MM.1S (cell line): ENCODE data around the gene MMAB.

Source experiments
- DNase-seq: peaks from one replicate; pipeline ENCODE4 v3.0.0-alpha.2; 2015
- H2AFZ ChIP-seq: fragments of 300-600 bp; sonication (generic); 2 replicates; pipeline ENCODE4 v1.6.0; 2016; ENCODE audit warnings: antibody characterized with exemption, low read length
- H3F3A ChIP-seq: fragments of 300-600 bp; sonication (generic); 2 replicates; pipeline ENCODE4 v1.6.1; 2016; ENCODE audit warnings: mild to moderate bottlenecking, antibody characterized with exemption, low read length, moderate library complexity, mixed read lengths; ENCODE audit not compliant: insufficient read depth
- H3K27ac ChIP-seq: fragments of 300-600 bp; sonication (generic); 2 replicates; pipeline ENCODE4 v1.5.1; 2016; ENCODE audit warnings: mild to moderate bottlenecking, low read length
- H3K27me3 ChIP-seq: fragments of 300-600 bp; sonication (generic); replicated peaks from 2 replicates; pipeline ENCODE4 v1.6.0; 2016; ENCODE audit warnings: low read length; ENCODE audit not compliant: insufficient read depth
- H3K36me3 ChIP-seq: fragments of 300-600 bp; sonication (generic); replicated peaks from 2 replicates; pipeline ENCODE4 v1.6.1; 2016; ENCODE audit warnings: mild to moderate bottlenecking, low read length, mixed read lengths; ENCODE audit not compliant: insufficient read depth
- H3K4me1 ChIP-seq: fragments of 300-600 bp; sonication (generic); 2 replicates; pipeline ENCODE4 v1.6.1; 2016; ENCODE audit warnings: low read length, mixed read lengths
- H3K4me2 ChIP-seq: fragments of 300-600 bp; sonication (generic); 2 replicates; pipeline ENCODE4 v1.6.0; 2016; ENCODE audit warnings: low read depth, low read length
- H3K4me3 ChIP-seq: fragments of 300-600 bp; sonication (generic); 2 replicates; pipeline ENCODE4 v1.5.1; 2016; ENCODE audit warnings: low read length, mixed read lengths
- H3K79me2 ChIP-seq: fragments of 300-600 bp; sonication (generic); 2 replicates; pipeline ENCODE4 v1.6.1; 2016; ENCODE audit warnings: mixed run types, low read length, mixed read lengths
- H3K9ac ChIP-seq: fragments of 300-600 bp; sonication (generic); 2 replicates; pipeline ENCODE4 v1.6.1; 2016; ENCODE audit warnings: low read length, mixed read lengths
- H3K9me2 ChIP-seq: fragments of 300-600 bp; sonication (generic); replicated peaks from 2 replicates; pipeline ENCODE4 v1.6.1; 2016; ENCODE audit warnings: mild to moderate bottlenecking, low read length, mixed read lengths; ENCODE audit not compliant: insufficient read depth
- H3K9me3 ChIP-seq: fragments of 300-600 bp; sonication (generic); replicated peaks from 2 replicates; pipeline ENCODE4 v1.6.1; 2016; ENCODE audit warnings: mild to moderate bottlenecking, low read length, mixed read lengths; ENCODE audit not compliant: insufficient read depth
- H4K20me1 ChIP-seq: fragments of 300-600 bp; sonication (generic); 2 replicates; pipeline ENCODE4 v1.6.1; 2016; ENCODE audit warnings: mild to moderate bottlenecking, low read length, moderate library complexity, mixed read lengths; ENCODE audit not compliant: insufficient read depth
- CTCF ChIP-seq: fragments of 300-600 bp; sonication (generic); IDR thresholded peaks from 2 replicates; pipeline ENCODE4 v1.5.1; 2016; ENCODE audit warnings: antibody characterized with exemption, low read length, mixed read lengths
- EZH2 ChIP-seq: fragments of 300-600 bp; sonication (generic); optimal IDR thresholded peaks from 2 replicates; pipeline ENCODE3; 2017; ENCODE audit warnings: low read depth, mild to moderate bottlenecking, antibody characterized with exemption, low read length, mixed read lengths
- EZH2phosphoT487 ChIP-seq: fragments of 300-600 bp; sonication (generic); IDR thresholded peaks from 2 replicates; pipeline ENCODE4 v1.6.1; 2018; ENCODE audit warnings: antibody characterized with exemption, low read length

MMAB gene

GRCh38 chr12:109542876-109543275, 30.4 kb downstream of the MMAB start:
- H3K27me3 ChIP-seq, result no peaks in the 10 kb centered on the region
- H3K9me2 ChIP-seq, result no peaks in the 10 kb centered on the region
- H3F3A ChIP-seq, result no peaks in the 10 kb centered on the region
- H4K20me1 ChIP-seq, result no peaks in the 10 kb centered on the region
- H3K4me1 ChIP-seq, result no peaks in the 10 kb centered on the region
- no peaks in the 10 kb centered on the region for H3K36me3 ChIP-seq
- no peak for DNase-seq
- no peak for TF ChIP-seq EZH2
- no peak overlapping the region for H3K9ac ChIP-seq
- no peak overlapping the region for H3K27ac ChIP-seq
- H3K4me2 ChIP-seq, result no peak overlapping the region
- H3K9me3 ChIP-seq, result no peaks in the 10 kb centered on the region
- H3K4me3 ChIP-seq, result no peak overlapping the region
- no peaks in the 10 kb centered on the region for H3K79me2 ChIP-seq
- no peak overlapping the region for H2AFZ ChIP-seq

- no peak for DNase-seq
- no peaks in the 10 kb centered on the region for H3F3A ChIP-seq
Measured at GRCh38 chr12:109542014-109542413, 31.3 kb downstream of the MMAB start.

DNA sequence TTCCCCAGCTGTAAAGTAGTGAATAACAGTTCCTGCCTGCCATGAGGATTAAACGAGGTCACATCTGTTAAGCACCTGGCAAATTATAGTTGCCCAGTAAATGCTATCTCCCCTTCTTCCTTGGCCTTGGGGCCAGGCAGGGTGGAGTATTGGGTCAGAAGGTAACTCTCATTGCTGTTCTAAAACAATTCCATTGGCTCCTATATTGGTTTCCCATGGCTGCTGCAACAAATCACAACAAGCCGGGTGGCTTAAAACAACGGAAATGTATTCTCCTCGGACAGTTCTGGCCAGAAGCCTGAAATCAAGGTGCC, 31.9 kb downstream of the MMAB start:
- no peak for DNase-seq
- Histone ChIP-seq H3K9me3 (no peaks in the 10 kb centered on the region), H3K9ac (no peak overlapping the region), H3K27ac (no peak overlapping the region), H4K20me1 (no peaks in the 10 kb centered on the region), H3K36me3 (no peaks in the 10 kb centered on the region), H3F3A (no peaks in the 10 kb centered on the region), H3K4me1 (no peaks in the 10 kb centered on the region), H3K4me3 (no peak overlapping the region), H2AFZ (no peak overlapping the region), H3K4me2 (no peak overlapping the region), H3K79me2 (no peaks in the 10 kb centered on the region), H3K9me2 (no peaks in the 10 kb centered on the region), H3K27me3 (no peaks in the 10 kb centered on the region)
- TF ChIP-seq CTCF (no peak), EZH2 (no peak), EZH2phosphoT487 (no peak)

More at GRCh38 chr12:109542014-109542413, 31.3 kb downstream of the MMAB start:
- no peaks in the 10 kb centered on the region for H3K4me1 ChIP-seq
- no peak overlapping the region for H3K4me2 ChIP-seq
- H3K79me2 ChIP-seq, result no peaks in the 10 kb centered on the region
- no peaks in the 10 kb centered on the region for H3K9me2 ChIP-seq
- no peaks in the 10 kb centered on the region for H3K27me3 ChIP-seq
- no peak overlapping the region for H2AFZ ChIP-seq
- no peaks in the 10 kb centered on the region for H3K36me3 ChIP-seq
- no peak for TF ChIP-seq EZH2
- TF ChIP-seq EZH2phosphoT487, result no peak
- TF ChIP-seq CTCF, result no peak
- no peak overlapping the region for H3K9ac ChIP-seq
- H3K4me3 ChIP-seq, result no peak overlapping the region
- no peaks in the 10 kb centered on the region for H3K9me3 ChIP-seq
- H4K20me1 ChIP-seq, result no peaks in the 10 kb centered on the region
- no peak overlapping the region for H3K27ac ChIP-seq

- no peaks in the 10 kb centered on the region for H3K9me2 ChIP-seq
- no peaks in the 10 kb centered on the region for H3K27me3 ChIP-seq
- TF ChIP-seq CTCF, result no peak
- no peak for TF ChIP-seq EZH2phosphoT487
- TF ChIP-seq EZH2, result no peak
- DNase-seq, result no peak
- H3K4me1 ChIP-seq, result no peaks in the 10 kb centered on the region
- no peak overlapping the region for H3K4me2 ChIP-seq
- no peak overlapping the region for H3K9ac ChIP-seq
- no peaks in the 10 kb centered on the region for H4K20me1 ChIP-seq
- no peaks in the 10 kb centered on the region for H3K79me2 ChIP-seq
- H3K9me3 ChIP-seq, result no peaks in the 10 kb centered on the region
- H2AFZ ChIP-seq, result no peak overlapping the region
- no peaks in the 10 kb centered on the region for H3K36me3 ChIP-seq
- H3F3A ChIP-seq, result no peaks in the 10 kb centered on the region
- H3K27ac ChIP-seq, result no peak overlapping the region
- no peak overlapping the region for H3K4me3 ChIP-seq
Measured at GRCh38 chr12:109540526-109541412, 32.5 kb downstream of the MMAB start.
